SW 1271 (cell line): ENCODE results near the gene C16orf89.
A peak's percentile ranks its signal among the peaks of the same experiment; 100 is the strongest.
"Not testable (repeated sequence)": the region's sequence is repeated elsewhere in the genome, so short reads cannot be mapped to it uniquely, and the experiment has no call there.

ENCODE experiments used
- DNase-seq, 2 experiments: peaks; one replicate each; lab custom pipeline; 2025; lab: John Stamatoyannopoulos, UW

Gene C16orf89

GRCh38 chr16:5065813-5066212 lies at the start of gene C16orf89:
C16orf89 (minus strand) TSS chr16:5065956; CDS start chr16:5065908, 48 bp downstream.
- DNase-seq: no peak

GRCh38 chr16:5110933-5111332 lies 45.2 kb upstream of the C16orf89 start:
- DNase-seq: not testable (repeated sequence)

- DNase-seq: no peak
Measured at GRCh38 chr16:5108505-5109158, 42.9 kb upstream of the C16orf89 start.

- not testable (repeated sequence) for DNase-seq
Measured at GRCh38 chr16:5105039-5105438, 39.3 kb upstream of the C16orf89 start.

- DNase-seq: not testable (repeated sequence)
Measured at GRCh38 chr16:5103296-5104032, 37.7 kb upstream of the C16orf89 start.

- not testable (repeated sequence) for DNase-seq
Measured at GRCh38 chr16:5099174-5099573, 33.4 kb upstream of the C16orf89 start.

GRCh38 chr16:5098221-5099159 lies 32.7 kb upstream of the C16orf89 start:
- DNase-seq: peak in 1 of 2 experiments; percentile 6

- peak; percentile 90 to 96 for DNase-seq
Measured at GRCh38 chr16:5097470-5098220, 31.9 kb upstream of the C16orf89 start, which contains the start of gene EEF2KMT. EEF2KMT (minus strand) TSS chr16:5097795; CDS start chr16:5097739, 56 bp downstream.

GRCh38 chr16:5097061-5097469 lies 31.3 kb upstream of the C16orf89 start:
- DNase-seq: not testable (repeated sequence)

- not testable (repeated sequence) for DNase-seq
Measured at GRCh38 chr16:5096437-5097060, 30.8 kb upstream of the C16orf89 start.

- DNase-seq: not testable (repeated sequence)
Measured at GRCh38 chr16:5095145-5095830, 29.5 kb upstream of the C16orf89 start.

- DNase-seq: not testable (repeated sequence)
Measured at GRCh38 chr16:5093746-5094145, 28.0 kb upstream of the C16orf89 start.

GRCh38 chr16:5093081-5093480 lies 27.3 kb upstream of the C16orf89 start:
- DNase-seq: not testable (repeated sequence)

GRCh38 chr16:5090592-5090991 lies 24.8 kb upstream of the C16orf89 start:
- not testable (repeated sequence) for DNase-seq

- DNase-seq: not testable (repeated sequence)
Measured at GRCh38 chr16:5089911-5090555, 24.3 kb upstream of the C16orf89 start.

GRCh38 chr16:5088936-5089335 lies 23.2 kb upstream of the C16orf89 start:
- DNase-seq: not testable (repeated sequence)

GRCh38 chr16:5088086-5088790 lies 22.5 kb upstream of the C16orf89 start:
- DNase-seq: not testable (repeated sequence)

- not testable (repeated sequence) for DNase-seq
Measured at GRCh38 chr16:5085716-5086115, 20.0 kb upstream of the C16orf89 start.

- DNase-seq: peak in 1 of 2 experiments; percentile 12
Measured at GRCh38 chr16:5084802-5085201, 19.0 kb upstream of the C16orf89 start.
